Right lung (tissue), 5 donors: Measurements from ENCODE around the gene DUSP1. TPM values are rescaled to one million over a fixed set of nuclear protein-coding genes. Genes with fewer than 3 reads are reported as not detected.

Experiments used
- DNase-seq, 2 donors: peaks; one replicate each; pipeline ENCODE4 v3.0.0-alpha.2; 2013
- polyA plus RNA-seq, 5 donors: library from polyadenylated mRNA; unstranded; fragments of 120-200 nt; gene quantifications; one replicate each; pipeline versions ENCODE4 v1.2.1 to v1.2.3, GENCODE V29; 2013; ENCODE audit warnings: inconsistent platforms in 1 of 5, low replicate concordance in 1 of 5; ENCODE audit not compliant: insufficient read length in 5 of 5, insufficient read depth in 1 of 5

The DUSP1 gene
- polyA plus RNA-seq, 5 donors: 48.9 to 336 (median 223) TPM

GRCh38 chr5:172745838-172746237 lies 25.2 kb downstream of the DUSP1 start:
- DNase-seq: no peak

GRCh38 chr5:172745406-172745805 lies 25.6 kb downstream of the DUSP1 start:
- no peak for DNase-seq

- DNase-seq: no peak
Observed at GRCh38 chr5:172744123-172745104, 26.6 kb downstream of the DUSP1 start.

- no peak for DNase-seq
Observed at GRCh38 chr5:172743112-172743959, 27.7 kb downstream of the DUSP1 start.

- DNase-seq: no peak
Observed at GRCh38 chr5:172741206-172741582, 29.8 kb downstream of the DUSP1 start.

GRCh38 chr5:172740428-172741205 lies 30.4 kb downstream of the DUSP1 start:
- no peak for DNase-seq

- DNase-seq: no peak
Observed at GRCh38 chr5:172739375-172739774, 31.6 kb downstream of the DUSP1 start.

- no peak for DNase-seq
Observed at GRCh38 chr5:172736508-172737135, 34.4 kb downstream of the DUSP1 start.

GRCh38 chr5:172735141-172735831 lies 35.7 kb downstream of the DUSP1 start:
- no peak for DNase-seq

- DNase-seq: no peak
Observed at GRCh38 chr5:172733974-172734346, 37.0 kb downstream of the DUSP1 start.

- peak in 1 of 2 donors; percentile 63 for DNase-seq
Observed at GRCh38 chr5:172733131-172733973, 37.6 kb downstream of the DUSP1 start.

GRCh38 chr5:172732201-172732865 lies 38.7 kb downstream of the DUSP1 start:
- DNase-seq: no peak

- DNase-seq: no peak
Observed at GRCh38 chr5:172731680-172732074, 39.3 kb downstream of the DUSP1 start.

- DNase-seq: no peak
Observed at GRCh38 chr5:172730981-172731679, 39.9 kb downstream of the DUSP1 start.

- no peak for DNase-seq
Observed at GRCh38 chr5:172730222-172730621, 40.8 kb downstream of the DUSP1 start.

GRCh38 chr5:172729588-172729987 lies 41.4 kb downstream of the DUSP1 start:
- no peak for DNase-seq

- no peak for DNase-seq
Observed at GRCh38 chr5:172728481-172729241, 42.3 kb downstream of the DUSP1 start.

GRCh38 chr5:172727551-172727950 lies 43.4 kb downstream of the DUSP1 start:
- DNase-seq: no peak
